HL-60 (cell line): ENCODE measurements around the gene CELSR2.

ENCODE experiments used
- GABPA ChIP-seq: IDR thresholded peaks from 2 replicates; pipeline ENCODE4 v1.6.1; 2012; ENCODE audit warnings: low read depth
- POLR2AphosphoS5 ChIP-seq: IDR thresholded peaks from 2 replicates; pipeline ENCODE4 v1.6.1; 2012; ENCODE audit warnings: low read depth
- TF ChIP-seq, protein P1 (sequence below): IDR thresholded peaks from one replicate; pipeline ENCODE4 v1.5.1; 2011; ENCODE audit warnings: low read length, control low read depth, inconsistent platforms; ENCODE audit not compliant: insufficient read depth
- TF ChIP-seq, protein P2 (sequence below): IDR thresholded peaks from 2 replicates; pipeline ENCODE4 v1.6.1; 2012; ENCODE audit warnings: low read depth; ENCODE audit not compliant: insufficient replicate concordance

DNA sequence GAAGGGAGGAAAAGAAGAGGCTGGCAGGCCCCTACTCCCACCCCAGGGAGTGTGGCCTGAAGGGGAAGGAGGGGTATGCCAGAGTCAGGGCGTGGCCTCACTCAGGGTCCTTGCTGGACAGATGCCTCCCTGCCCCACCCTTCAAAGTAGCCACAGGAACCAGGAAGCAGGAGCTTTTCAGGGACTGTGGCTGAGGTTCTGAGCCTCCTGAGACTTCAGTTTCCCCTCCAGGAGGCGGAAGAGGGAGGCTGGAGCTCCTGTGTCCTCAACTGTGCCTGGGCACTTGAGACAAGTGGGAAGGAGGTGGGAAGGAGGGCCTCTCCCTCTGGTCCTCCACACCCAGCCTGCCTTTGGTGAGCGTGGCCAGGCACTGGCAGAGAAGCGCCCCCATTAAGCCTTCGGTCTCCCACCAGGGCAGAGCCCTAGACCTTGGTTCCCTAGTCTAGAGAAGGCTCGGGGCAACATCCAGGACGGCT is 5.3 kb downstream of the CELSR2 start:
- TF ChIP-seq, protein P1, sequence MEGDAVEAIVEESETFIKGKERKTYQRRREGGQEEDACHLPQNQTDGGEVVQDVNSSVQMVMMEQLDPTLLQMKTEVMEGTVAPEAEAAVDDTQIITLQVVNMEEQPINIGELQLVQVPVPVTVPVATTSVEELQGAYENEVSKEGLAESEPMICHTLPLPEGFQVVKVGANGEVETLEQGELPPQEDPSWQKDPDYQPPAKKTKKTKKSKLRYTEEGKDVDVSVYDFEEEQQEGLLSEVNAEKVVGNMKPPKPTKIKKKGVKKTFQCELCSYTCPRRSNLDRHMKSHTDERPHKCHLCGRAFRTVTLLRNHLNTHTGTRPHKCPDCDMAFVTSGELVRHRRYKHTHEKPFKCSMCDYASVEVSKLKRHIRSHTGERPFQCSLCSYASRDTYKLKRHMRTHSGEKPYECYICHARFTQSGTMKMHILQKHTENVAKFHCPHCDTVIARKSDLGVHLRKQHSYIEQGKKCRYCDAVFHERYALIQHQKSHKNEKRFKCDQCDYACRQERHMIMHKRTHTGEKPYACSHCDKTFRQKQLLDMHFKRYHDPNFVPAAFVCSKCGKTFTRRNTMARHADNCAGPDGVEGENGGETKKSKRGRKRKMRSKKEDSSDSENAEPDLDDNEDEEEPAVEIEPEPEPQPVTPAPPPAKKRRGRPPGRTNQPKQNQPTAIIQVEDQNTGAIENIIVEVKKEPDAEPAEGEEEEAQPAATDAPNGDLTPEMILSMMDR: no peak
- no peak for TF ChIP-seq POLR2AphosphoS5
- TF ChIP-seq, protein P2, sequence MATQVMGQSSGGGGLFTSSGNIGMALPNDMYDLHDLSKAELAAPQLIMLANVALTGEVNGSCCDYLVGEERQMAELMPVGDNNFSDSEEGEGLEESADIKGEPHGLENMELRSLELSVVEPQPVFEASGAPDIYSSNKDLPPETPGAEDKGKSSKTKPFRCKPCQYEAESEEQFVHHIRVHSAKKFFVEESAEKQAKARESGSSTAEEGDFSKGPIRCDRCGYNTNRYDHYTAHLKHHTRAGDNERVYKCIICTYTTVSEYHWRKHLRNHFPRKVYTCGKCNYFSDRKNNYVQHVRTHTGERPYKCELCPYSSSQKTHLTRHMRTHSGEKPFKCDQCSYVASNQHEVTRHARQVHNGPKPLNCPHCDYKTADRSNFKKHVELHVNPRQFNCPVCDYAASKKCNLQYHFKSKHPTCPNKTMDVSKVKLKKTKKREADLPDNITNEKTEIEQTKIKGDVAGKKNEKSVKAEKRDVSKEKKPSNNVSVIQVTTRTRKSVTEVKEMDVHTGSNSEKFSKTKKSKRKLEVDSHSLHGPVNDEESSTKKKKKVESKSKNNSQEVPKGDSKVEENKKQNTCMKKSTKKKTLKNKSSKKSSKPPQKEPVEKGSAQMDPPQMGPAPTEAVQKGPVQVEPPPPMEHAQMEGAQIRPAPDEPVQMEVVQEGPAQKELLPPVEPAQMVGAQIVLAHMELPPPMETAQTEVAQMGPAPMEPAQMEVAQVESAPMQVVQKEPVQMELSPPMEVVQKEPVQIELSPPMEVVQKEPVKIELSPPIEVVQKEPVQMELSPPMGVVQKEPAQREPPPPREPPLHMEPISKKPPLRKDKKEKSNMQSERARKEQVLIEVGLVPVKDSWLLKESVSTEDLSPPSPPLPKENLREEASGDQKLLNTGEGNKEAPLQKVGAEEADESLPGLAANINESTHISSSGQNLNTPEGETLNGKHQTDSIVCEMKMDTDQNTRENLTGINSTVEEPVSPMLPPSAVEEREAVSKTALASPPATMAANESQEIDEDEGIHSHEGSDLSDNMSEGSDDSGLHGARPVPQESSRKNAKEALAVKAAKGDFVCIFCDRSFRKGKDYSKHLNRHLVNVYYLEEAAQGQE: no peak
- no peak for TF ChIP-seq GABPA
